AG09309 (cell line): ENCODE measurements around the gene PHLPP1.
A peak's percentile ranks its signal among the peaks of the same experiment; 100 is the strongest.
"Not testable (repeated sequence)": the region's sequence is repeated elsewhere in the genome, so short reads cannot be mapped to it uniquely, and the experiment has no call there.

Experiments used
- DNase-seq: peaks from one replicate; pipeline ENCODE4 v3.0.0-alpha.2; 2010; ENCODE audit warnings: low read depth
- H3K4me3 ChIP-seq: 2 replicates; pipeline ENCODE4 v1.5.1; 2011; ENCODE audit warnings: mild to moderate bottlenecking, low read depth, low read length, moderate library complexity; ENCODE audit not compliant: control insufficient read depth
- CTCF ChIP-seq: IDR thresholded peaks from 2 replicates; pipeline ENCODE4 v1.5.1; 2011; ENCODE audit warnings: mild to moderate bottlenecking, low read depth, low read length, inconsistent platforms; ENCODE audit not compliant: insufficient read depth, control insufficient read depth; ENCODE audit errors: missing control alignments

The PHLPP1 gene

GRCh38 chr18:62912885-62913284 lies 197.5 kb downstream of the PHLPP1 start:
- no peak for DNase-seq
- H3K4me3 ChIP-seq: no peak overlapping the region
- TF ChIP-seq CTCF: no peak

- not testable (repeated sequence) for DNase-seq, H3K4me3 ChIP-seq
Measured at GRCh38 chr18:62913824-62914223, 198.5 kb downstream of the PHLPP1 start.

GRCh38 chr18:62914871-62915392 lies 199.6 kb downstream of the PHLPP1 start:
- TF ChIP-seq CTCF: no peak
- DNase-seq: no peak
- no peak overlapping the region for H3K4me3 ChIP-seq

- no peak overlapping the region for H3K4me3 ChIP-seq
- no peak for TF ChIP-seq CTCF
- no peak for DNase-seq
Measured at GRCh38 chr18:62918361-62918760, 203.0 kb downstream of the PHLPP1 start.

GRCh38 chr18:62919109-62919838 lies 203.9 kb downstream of the PHLPP1 start:
- H3K4me3 ChIP-seq: no peak overlapping the region
- TF ChIP-seq CTCF: no peak
- no peak for DNase-seq

GRCh38 chr18:62925031-62925688 lies 209.8 kb downstream of the PHLPP1 start:
- no peak for TF ChIP-seq CTCF
- no peak overlapping the region for H3K4me3 ChIP-seq
- no peak for DNase-seq

- TF ChIP-seq CTCF: peak; percentile 23
- H3K4me3 ChIP-seq: no peak overlapping the region
- DNase-seq: no peak
Measured at GRCh38 chr18:62928326-62928725, 213.0 kb downstream of the PHLPP1 start.
